ENCODE data around the gene DERA. TPM values are rescaled to one million over a fixed set of nuclear protein-coding genes. Genes with fewer than 3 reads are reported as not detected.

The DERA gene
- total and polyA plus RNA-seq, 2 of the 13 experiments (the other 11 are each of a cell fraction or from before 2014, with no cell fraction given): 24.0 to 51.3 TPM

- H3K9ac ChIP-seq (ENCODE audit: insufficient read depth, low read depth, low read length): no peak overlapping the region
- H3K36me3 ChIP-seq (replicated peaks in 1 of 2; ENCODE audit: control insufficient read depth in 1 of 2, insufficient read depth in 2 of 2, low read length in 2 of 2): peaks cover 5 to 15% of the 10 kb centered on the region in 2 experiments
- TF ChIP-seq ELK4 (CRISPR knock-in tag; IDR thresholded peaks at IDR 0.05; ENCODE audit: borderline replicate concordance) (no peak), GZF1 (CRISPR knock-in tag; IDR thresholded peaks at IDR 0.05) (peak; percentile 97)
- TF ChIP-seq, protein P1, sequence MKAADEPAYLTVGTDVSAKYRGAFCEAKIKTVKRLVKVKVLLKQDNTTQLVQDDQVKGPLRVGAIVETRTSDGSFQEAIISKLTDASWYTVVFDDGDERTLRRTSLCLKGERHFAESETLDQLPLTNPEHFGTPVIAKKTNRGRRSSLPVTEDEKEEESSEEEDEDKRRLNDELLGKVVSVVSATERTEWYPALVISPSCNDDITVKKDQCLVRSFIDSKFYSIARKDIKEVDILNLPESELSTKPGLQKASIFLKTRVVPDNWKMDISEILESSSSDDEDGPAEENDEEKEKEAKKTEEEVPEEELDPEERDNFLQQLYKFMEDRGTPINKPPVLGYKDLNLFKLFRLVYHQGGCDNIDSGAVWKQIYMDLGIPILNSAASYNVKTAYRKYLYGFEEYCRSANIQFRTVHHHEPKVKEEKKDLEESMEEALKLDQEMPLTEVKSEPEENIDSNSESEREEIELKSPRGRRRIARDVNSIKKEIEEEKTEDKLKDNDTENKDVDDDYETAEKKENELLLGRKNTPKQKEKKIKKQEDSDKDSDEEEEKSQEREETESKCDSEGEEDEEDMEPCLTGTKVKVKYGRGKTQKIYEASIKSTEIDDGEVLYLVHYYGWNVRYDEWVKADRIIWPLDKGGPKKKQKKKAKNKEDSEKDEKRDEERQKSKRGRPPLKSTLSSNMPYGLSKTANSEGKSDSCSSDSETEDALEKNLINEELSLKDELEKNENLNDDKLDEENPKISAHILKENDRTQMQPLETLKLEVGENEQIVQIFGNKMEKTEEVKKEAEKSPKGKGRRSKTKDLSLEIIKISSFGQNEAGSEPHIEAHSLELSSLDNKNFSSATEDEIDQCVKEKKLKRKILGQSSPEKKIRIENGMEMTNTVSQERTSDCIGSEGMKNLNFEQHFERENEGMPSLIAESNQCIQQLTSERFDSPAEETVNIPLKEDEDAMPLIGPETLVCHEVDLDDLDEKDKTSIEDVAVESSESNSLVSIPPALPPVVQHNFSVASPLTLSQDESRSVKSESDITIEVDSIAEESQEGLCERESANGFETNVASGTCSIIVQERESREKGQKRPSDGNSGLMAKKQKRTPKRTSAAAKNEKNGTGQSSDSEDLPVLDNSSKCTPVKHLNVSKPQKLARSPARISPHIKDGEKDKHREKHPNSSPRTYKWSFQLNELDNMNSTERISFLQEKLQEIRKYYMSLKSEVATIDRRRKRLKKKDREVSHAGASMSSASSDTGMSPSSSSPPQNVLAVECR (CRISPR knock-in tag; IDR thresholded peaks at IDR 0.05; ENCODE audit: borderline replicate concordance): no peak
- ATAC-seq (no peak), FAIRE-seq (no peak), DNase-seq (ENCODE audit: low spot score) (no peak)
- H3K4me3 ChIP-seq (replicated peaks in 1 of 3; ENCODE audit: insufficient read depth in 1 of 3, low read depth in 2 of 3, low read length in 3 of 3): no peak overlapping the region
- no peak overlapping the region for H2AFZ ChIP-seq (ENCODE audit: low read length)
- peaks cover 42% of the 10 kb centered on the region for H3K4me1 ChIP-seq (ENCODE audit: insufficient read depth, low read length)
- H3K79me2 ChIP-seq (ENCODE audit: insufficient read depth, low read length): peaks cover 60% of the 10 kb centered on the region
- CTCF ChIA-PET (ENCODE audit: low intra/inter-chr PET ratio, low total read pairs): no interaction called here
- intact Hi-C loops (cut with micrococcal nuclease; ENCODE audit: unreplicated experiment): loop anchor here (10.0 kb wide), 1 partner anchor 1112 kb away; a partner anchor contains a TSS
- POLR2A ChIA-PET: interaction anchor here (1.2 kb wide), 1 partner anchor 24 kb away, joined by 3 read pairs; the partner anchor contains the start of gene DERA
- no peak overlapping the region for H3K27ac ChIP-seq (ENCODE audit: extremely low read length, insufficient read depth, low read length)
- in situ Hi-C loops (cut with HindIII; ENCODE audit: extremely low pct_ligation_motif_present, low pct_unique_long_range_greater_than_20kb): no loop called here
- peaks cover 0 to 6% of the 10 kb centered on the region in 2 experiments; a peak in 1 of 5 replicates for H3K27me3 ChIP-seq (ENCODE audit: control insufficient read depth in 1 of 2, insufficient read depth in 2 of 2, low read length in 2 of 2)
- H3K9me3 ChIP-seq (ENCODE audit: low read length): no peaks in the 10 kb centered on the region
- no peak overlapping the region; the same call in 1 of the 2 replicates for H3K4me2 ChIP-seq (ENCODE audit: low read depth, low read length)
- peaks cover 26% of the 10 kb centered on the region for H4K20me1 ChIP-seq (ENCODE audit: insufficient read depth, low read length)
- 85% methylated on average over 5 of the region's 5 CpGs for WGBS (ENCODE audit: low lambda C conversion rate)
- no TSS peak for BruUV-seq (replicated peaks)
Observed at GRCh38 chr12:15887043-15887817, 23.9 kb upstream of the DERA start.

All from HepG2 (cell line).